GM10266 (cell line): ENCODE data around the gene CERK.
"Not testable (repeated sequence)": the region's sequence is repeated elsewhere in the genome, so short reads cannot be mapped to it uniquely, and the experiment has no call there.

Experiments
- DNase-seq: peaks from one replicate; pipeline ENCODE4 v3.0.0; 2012; ENCODE audit errors: extremely low spot score
- CTCF ChIP-seq: IDR thresholded peaks from 2 replicates; pipeline ENCODE4 v1.5.1; 2012; ENCODE audit warnings: mild to moderate bottlenecking, low read depth; ENCODE audit not compliant: control insufficient read depth, insufficient read depth; ENCODE audit errors: missing control alignments

The CERK gene

DNA sequence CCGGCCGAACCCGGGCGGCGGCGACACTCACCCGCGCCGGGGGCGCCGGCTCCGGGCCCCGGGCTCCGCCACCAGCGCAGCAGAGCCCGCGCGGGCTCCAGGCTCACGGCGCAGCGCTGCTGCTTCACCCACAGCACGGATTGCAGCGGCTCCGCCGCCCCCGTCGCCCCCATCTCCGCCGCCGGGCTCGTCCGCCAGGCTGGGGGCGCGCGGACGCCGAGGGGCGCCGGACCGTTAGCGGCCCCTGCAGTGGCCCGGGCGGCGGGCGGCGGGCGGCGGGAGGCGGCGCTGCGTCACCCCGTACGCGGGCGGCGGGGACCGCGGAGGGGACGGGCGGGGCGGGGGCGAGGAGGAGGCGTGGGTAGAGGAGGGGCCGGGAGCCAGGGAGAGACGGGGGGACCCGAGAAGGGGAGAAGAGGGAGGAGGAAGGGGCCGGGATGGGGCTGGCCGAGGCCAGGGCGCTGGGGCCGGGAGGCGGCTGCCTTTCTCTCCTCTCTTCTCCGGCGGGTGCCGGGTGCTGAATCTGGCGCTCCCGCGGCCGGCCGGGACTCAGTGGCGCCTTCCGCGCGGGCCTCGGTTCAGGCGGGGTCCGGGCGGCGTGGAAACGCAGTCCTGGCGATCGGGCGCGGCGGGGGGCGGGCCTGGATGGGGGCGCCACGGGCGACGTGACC, at the start of gene CERK:
CERK (minus strand) TSS at position 277 of the 671 bp plus-strand sequence; CDS start at position 173, 104 bp downstream.
- DNase-seq, result peak; percentile 91
- no peak for TF ChIP-seq CTCF

DNA sequence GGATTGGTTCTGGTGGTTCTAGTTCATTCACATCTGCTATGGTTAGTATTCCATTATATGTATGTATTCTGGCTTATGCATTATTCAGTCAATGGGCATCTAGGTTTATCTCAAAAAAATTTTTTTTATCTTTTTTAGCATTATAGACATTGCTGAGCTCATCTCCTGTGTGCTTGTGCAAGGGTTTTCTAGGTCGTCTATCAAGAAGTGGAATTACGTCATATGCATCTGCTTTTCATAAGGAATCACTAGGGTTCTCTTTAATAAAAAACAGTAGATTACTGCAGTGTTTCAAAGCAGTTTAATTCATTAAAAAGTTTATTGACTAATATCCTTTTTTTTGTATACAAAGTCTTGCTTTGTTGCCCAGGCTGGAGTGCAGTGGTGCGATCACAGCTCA, 45.7 kb upstream of the CERK start:
- TF ChIP-seq CTCF, result no peak
- DNase-seq, result no peak

DNA sequence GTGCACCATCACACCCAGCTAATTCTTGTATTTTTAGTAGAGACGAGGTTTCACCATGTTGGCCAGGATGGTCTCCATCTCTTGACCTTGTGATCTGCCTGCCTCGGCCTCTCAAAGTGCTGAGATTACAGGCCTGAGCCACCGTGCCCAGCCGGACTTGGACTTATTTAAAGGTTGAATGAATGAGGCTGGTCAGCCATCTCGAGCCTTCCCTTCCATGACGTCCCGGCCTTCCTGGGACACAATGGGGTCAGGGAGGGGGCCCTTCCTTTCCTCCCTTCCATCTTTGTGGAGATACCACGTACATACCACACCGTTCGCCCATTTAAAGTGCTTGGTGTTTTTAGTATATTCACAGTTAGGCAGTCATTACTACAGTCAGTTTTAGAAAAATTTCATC, 44.1 kb upstream of the CERK start:
- DNase-seq, result not testable (repeated sequence)

DNA sequence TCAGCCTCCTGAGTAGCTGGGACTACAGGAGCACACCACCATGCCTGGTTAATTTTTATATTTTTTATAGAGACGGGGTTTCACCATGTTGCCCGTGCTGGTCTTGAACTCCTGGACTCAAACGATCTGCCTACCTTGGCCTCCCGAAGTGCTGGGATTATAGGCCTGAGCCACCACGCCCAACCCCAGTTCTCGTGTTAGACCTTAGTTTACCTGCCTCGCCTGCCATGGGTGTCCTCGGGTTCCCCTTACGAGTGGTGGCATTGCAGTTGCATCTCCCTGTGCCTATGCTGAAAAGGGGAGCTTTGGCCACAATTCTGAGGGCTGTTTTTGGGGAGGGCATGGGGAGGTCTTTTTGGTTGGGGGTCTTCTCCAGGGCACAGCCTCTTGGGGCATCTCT, 43.2 kb upstream of the CERK start:
- TF ChIP-seq CTCF, result no peak
- no peak for DNase-seq

DNA sequence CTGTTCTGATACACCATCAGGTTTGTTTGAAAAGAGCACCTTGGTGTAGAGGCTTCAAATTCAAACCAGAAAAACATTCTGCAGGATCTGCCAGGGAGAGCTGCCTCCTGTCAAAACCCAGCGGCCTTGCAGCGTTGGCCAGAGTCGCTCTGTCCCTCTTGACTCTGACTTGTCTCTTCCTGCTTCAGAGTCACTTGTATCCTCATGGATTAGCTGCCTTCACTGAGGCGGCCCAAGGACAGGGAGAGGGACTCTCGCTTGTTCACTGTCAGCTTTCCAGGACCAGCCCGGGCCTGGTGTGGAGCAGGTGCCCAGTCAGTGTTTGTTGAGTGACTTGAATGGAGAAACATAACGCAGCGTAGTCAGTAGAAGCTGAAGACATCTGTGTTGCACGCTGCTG, 42.4 kb upstream of the CERK start:
- no peak for TF ChIP-seq CTCF
- DNase-seq, result no peak

DNA sequence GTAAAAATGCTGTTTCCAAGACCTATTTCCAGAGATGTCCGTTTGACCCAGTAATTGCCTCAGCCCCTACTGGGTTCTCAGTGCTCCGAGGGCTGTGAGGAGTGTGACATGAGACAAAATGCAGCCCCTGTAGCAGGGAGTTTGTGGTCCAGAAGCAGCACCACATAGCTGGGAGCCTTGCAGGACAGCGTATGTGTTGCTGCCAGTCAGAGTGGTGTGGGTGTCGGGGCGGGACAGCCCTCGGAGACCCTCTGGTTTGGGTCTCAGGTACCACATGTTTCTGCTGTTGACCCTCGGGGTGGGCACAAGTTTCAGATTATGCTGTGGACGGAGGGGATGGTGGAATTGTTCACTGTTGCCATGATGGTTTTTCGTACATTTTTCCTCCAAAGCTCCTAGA, 41.6 kb upstream of the CERK start:
- no peak for TF ChIP-seq CTCF
- DNase-seq, result no peak

DNA sequence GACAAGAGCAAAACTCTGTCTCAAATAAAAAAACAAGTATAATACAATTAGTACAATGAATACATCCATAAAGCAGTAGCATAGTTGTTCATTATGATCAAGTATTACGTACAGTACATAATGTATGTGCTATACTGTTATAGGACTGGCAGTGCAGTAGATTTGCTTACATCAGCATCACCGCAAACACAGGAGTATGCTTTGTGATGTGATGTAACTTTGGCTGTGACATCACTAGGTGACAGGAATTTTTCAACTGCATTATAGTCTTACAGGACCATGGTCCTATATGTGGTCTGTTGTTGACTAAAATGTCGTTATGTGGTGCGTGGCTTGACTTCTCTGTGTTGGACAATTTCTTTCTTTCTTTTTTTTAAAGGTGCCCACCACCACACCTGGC, 41.0 kb upstream of the CERK start:
- TF ChIP-seq CTCF, result no peak
- DNase-seq, result no peak

DNA sequence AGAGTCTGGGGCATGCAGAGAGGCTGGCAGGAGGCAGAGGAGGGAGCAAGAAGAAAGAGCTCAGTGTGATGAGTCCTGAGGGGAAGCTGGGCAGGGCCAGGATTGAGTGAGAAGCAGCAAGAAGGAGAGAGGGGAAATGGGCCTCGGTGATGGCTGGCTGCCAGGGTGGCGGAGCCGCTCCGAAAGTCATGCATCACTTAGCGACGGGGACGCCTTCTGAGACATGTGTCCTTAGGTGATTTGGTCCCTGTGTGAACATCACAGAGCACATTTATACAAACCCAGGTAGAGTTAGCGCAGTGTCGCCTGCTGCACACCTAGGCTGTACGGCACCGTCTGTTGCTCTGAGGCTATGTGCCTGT, 39.5 kb upstream of the CERK start:
- no peak for TF ChIP-seq CTCF
- peak; percentile 49 for DNase-seq
